Measurements from ENCODE around the gene TFF3. TPM values are rescaled to one million over a fixed set of nuclear protein-coding genes. Genes with fewer than 3 reads are reported as not detected.

Gene TFF3
- total and polyA plus RNA-seq, 2 of the 13 experiments (the other 11 are each of a cell fraction or from before 2014, with no cell fraction given), result 14.2 to 26.9 TPM

DNA sequence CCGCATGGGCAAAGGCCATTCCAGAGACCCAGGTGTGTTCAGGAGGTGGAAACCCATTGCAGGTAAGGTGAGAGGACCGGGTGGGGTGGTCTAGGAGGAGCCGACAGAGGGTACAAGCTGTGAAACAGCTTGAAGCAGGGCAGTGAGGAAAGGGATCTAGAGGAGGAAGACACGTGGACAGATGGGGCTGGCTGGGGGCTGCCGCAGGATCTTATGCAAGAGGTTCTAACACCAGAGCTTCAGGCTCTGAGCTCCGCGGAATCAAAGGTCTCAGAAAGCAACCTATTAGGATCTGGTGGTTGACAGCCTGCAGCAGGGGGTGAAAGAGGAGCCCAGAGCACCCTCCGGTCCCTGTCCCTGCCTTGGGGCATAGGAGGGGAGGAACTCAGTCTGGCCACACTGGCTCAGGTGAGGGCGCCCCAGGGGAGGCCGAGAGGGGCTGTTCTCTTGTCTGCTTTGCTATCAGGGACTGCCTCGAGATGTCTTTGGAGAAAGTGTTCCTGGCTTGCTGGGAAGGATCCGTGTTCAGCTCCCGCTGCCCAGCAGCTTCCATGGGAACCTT, 49.2 kb upstream of the TFF3 start:
- POLR2A ChIA-PET, result no interaction called here
- ATAC-seq (peak; percentile 43; the same call in 2 of the 3 replicates), DNase-seq (ENCODE audit: low spot score) (no peak), FAIRE-seq (no peak)
- WGBS (ENCODE audit: low lambda C conversion rate), result under 1% methylated on average over 7 of the region's 13 CpGs
- no TSS peak for BruUV-seq (replicated peaks)
- TF ChIP-seq REL (CRISPR knock-in tag; conservative IDR thresholded peaks at IDR 0.05) (no peak), NFYC (CRISPR knock-in tag; IDR thresholded peaks at IDR 0.05) (no peak), ZNF780A (CRISPR knock-in tag; IDR thresholded peaks at IDR 0.05) (no peak), TMF1 (CRISPR knock-in tag; IDR thresholded peaks at IDR 0.05; ENCODE audit: low read depth) (no peak), MXI1 (IDR thresholded peaks at IDR 0.05; ENCODE audit: borderline replicate concordance, low read depth, low read length) (no peak), ZBTB21 (CRISPR knock-in tag; IDR thresholded peaks at IDR 0.05) (no peak)
- intact Hi-C loops (cut with micrococcal nuclease; ENCODE audit: unreplicated experiment), result no loop called here
- CTCF ChIA-PET (ENCODE audit: low intra/inter-chr PET ratio, low total read pairs), result no interaction called here
- 0 out of 2 replicates have a peak overlapping the region, but pooled peaks have one; percentile 5 for H3K9ac ChIP-seq (ENCODE audit: insufficient read depth, low read depth, low read length)
- peak overlapping the region in 1 of 3 experiments; percentile 26; a peak in 1 of 6 replicates for H3K4me3 ChIP-seq (replicated peaks in 1 of 3; ENCODE audit: insufficient read depth in 1 of 3, low read depth in 2 of 3, low read length in 3 of 3)
- peaks cover 0 to 17% of the 10 kb centered on the region in 2 experiments; a peak in 1 of 5 replicates for H3K27me3 ChIP-seq (ENCODE audit: control insufficient read depth in 1 of 2, insufficient read depth in 2 of 2, low read length in 2 of 2)
- no peaks in the 10 kb centered on the region for H4K20me1 ChIP-seq (ENCODE audit: insufficient read depth, low read length)
- peak overlapping the region; percentile 58; the same call in 1 of the 2 replicates for H3K4me2 ChIP-seq (ENCODE audit: low read depth, low read length)
- H3K9me3 ChIP-seq (ENCODE audit: low read length), result no peaks in the 10 kb centered on the region
- H3K4me1 ChIP-seq (ENCODE audit: insufficient read depth, low read length), result peaks cover 40% of the 10 kb centered on the region
- H3K27ac ChIP-seq (ENCODE audit: extremely low read length, insufficient read depth, low read length), result no peak overlapping the region
- in situ Hi-C loops (cut with HindIII; ENCODE audit: extremely low pct_ligation_motif_present, low pct_unique_long_range_greater_than_20kb), result no loop called here
- no peak overlapping the region for H2AFZ ChIP-seq (ENCODE audit: low read length)
- H3K79me2 ChIP-seq (ENCODE audit: insufficient read depth, low read length), result no peaks in the 10 kb centered on the region
- no peaks in the 10 kb centered on the region for H3K36me3 ChIP-seq (replicated peaks in 1 of 2; ENCODE audit: control insufficient read depth in 1 of 2, insufficient read depth in 2 of 2, low read length in 2 of 2)

DNA sequence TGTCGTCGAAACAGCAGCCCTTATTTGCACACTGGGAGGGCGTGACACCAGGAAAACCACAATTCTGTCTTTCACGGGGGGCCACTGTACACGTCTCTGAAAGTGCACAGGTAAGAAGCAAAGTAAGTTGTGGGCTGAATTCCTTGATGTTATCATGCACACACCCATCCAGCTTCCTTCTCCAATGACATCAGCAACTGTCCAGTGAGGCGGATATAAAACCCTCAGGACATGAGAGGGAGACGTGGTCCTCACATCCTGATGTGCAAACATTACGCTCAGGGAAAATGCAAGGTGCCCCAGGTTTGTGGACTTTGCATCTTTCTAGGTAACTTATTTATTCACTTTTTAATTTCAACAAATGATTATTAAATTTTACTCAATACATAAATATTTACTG, 48.1 kb upstream of the TFF3 start:
- ATAC-seq (no peak), FAIRE-seq (no peak), DNase-seq (ENCODE audit: low spot score) (no peak)
- Histone ChIP-seq H3K27me3 (ENCODE audit: control insufficient read depth in 1 of 2, insufficient read depth in 2 of 2, low read length in 2 of 2) (peaks cover 0 to 17% of the 10 kb centered on the region in 2 experiments; a peak in 1 of 5 replicates), H3K9ac (ENCODE audit: insufficient read depth, low read depth, low read length) (no peak overlapping the region), H4K20me1 (ENCODE audit: insufficient read depth, low read length) (no peaks in the 10 kb centered on the region), H3K36me3 (replicated peaks in 1 of 2; ENCODE audit: control insufficient read depth in 1 of 2, insufficient read depth in 2 of 2, low read length in 2 of 2) (no peaks in the 10 kb centered on the region), H3K79me2 (ENCODE audit: insufficient read depth, low read length) (no peaks in the 10 kb centered on the region), H3K4me2 (ENCODE audit: low read depth, low read length) (no peak overlapping the region), H3K9me3 (ENCODE audit: low read length) (no peaks in the 10 kb centered on the region), H3K4me1 (ENCODE audit: insufficient read depth, low read length) (peaks cover 40% of the 10 kb centered on the region), H3K4me3 (replicated peaks in 1 of 3; ENCODE audit: insufficient read depth in 1 of 3, low read depth in 2 of 3, low read length in 3 of 3) (no peak overlapping the region), H2AFZ (ENCODE audit: low read length) (no peak overlapping the region), H3K27ac (ENCODE audit: extremely low read length, insufficient read depth, low read length) (no peak overlapping the region)
- 35% methylated on average over 7 of the region's 8 CpGs for WGBS (ENCODE audit: low lambda C conversion rate)
- no TSS peak for BruUV-seq (replicated peaks)
- intact Hi-C loops (cut with micrococcal nuclease; ENCODE audit: unreplicated experiment) (no loop called here), in situ Hi-C loops (cut with HindIII; ENCODE audit: extremely low pct_ligation_motif_present, low pct_unique_long_range_greater_than_20kb) (no loop called here)
- ChIA-PET CTCF (ENCODE audit: low intra/inter-chr PET ratio, low total read pairs) (no interaction called here), POLR2A (interaction anchor here (0.6 kb wide), 1 partner anchor 35 kb away, joined by 3 read pairs; no protein-coding TSS in a partner anchor)
- TF ChIP-seq SP2 (CRISPR knock-in tag; IDR thresholded peaks at IDR 0.05) (no peak), ZNF230 (CRISPR knock-in tag; IDR thresholded peaks at IDR 0.05) (no peak), ZNF781 (CRISPR knock-in tag; IDR thresholded peaks at IDR 0.05; ENCODE audit: borderline replicate concordance, not compliant biosample characterization) (no peak), KLF12 (CRISPR knock-in tag; IDR thresholded peaks at IDR 0.05; ENCODE audit: borderline replicate concordance) (no peak), ZNF563 (CRISPR knock-in tag; IDR thresholded peaks at IDR 0.05) (no peak), MAFF (IDR thresholded peaks at IDR 0.05; ENCODE audit: low read depth, low read length) (no peak), KMT2B (CRISPR knock-in tag; IDR thresholded peaks at IDR 0.05) (no peak), ZNF737 (CRISPR knock-in tag; IDR thresholded peaks at IDR 0.05; ENCODE audit: borderline replicate concordance) (no peak), SMAD3 (CRISPR knock-in tag; IDR thresholded peaks at IDR 0.05) (no peak)
- TF ChIP-seq, protein P1, sequence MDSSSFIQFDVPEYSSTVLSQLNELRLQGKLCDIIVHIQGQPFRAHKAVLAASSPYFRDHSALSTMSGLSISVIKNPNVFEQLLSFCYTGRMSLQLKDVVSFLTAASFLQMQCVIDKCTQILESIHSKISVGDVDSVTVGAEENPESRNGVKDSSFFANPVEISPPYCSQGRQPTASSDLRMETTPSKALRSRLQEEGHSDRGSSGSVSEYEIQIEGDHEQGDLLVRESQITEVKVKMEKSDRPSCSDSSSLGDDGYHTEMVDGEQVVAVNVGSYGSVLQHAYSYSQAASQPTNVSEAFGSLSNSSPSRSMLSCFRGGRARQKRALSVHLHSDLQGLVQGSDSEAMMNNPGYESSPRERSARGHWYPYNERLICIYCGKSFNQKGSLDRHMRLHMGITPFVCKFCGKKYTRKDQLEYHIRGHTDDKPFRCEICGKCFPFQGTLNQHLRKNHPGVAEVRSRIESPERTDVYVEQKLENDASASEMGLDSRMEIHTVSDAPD (CRISPR knock-in tag; IDR thresholded peaks at IDR 0.05), result no peak
- TF ChIP-seq, protein P2, sequence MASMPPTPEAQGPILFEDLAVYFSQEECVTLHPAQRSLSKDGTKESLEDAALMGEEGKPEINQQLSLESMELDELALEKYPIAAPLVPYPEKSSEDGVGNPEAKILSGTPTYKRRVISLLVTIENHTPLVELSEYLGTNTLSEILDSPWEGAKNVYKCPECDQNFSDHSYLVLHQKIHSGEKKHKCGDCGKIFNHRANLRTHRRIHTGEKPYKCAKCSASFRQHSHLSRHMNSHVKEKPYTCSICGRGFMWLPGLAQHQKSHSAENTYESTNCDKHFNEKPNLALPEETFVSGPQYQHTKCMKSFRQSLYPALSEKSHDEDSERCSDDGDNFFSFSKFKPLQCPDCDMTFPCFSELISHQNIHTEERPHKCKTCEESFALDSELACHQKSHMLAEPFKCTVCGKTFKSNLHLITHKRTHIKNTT (CRISPR knock-in tag; IDR thresholded peaks at IDR 0.05), result no peak
